Psoas muscle (tissue), 8 donors: Measurements from ENCODE around the gene PKHD1. TPM values are rescaled to one million over a fixed set of nuclear protein-coding genes. Genes with fewer than 3 reads are reported as not detected.

Source experiments
- ATAC-seq, 4 donors: fragments of 200-7000 bp; cut with Tn5 transposase; one replicate each; pipeline ENCODE4 v1.9.1; 2020; ENCODE audit warnings: moderate library complexity in 3 of 4, mild to moderate bottlenecking in 2 of 4
- DNase-seq, 2 donors: peaks; one replicate each; pipeline ENCODE4 v3.0.0-alpha.2; 2020
- H3K27ac ChIP-seq: fragments of 200-600 bp; one replicate; pipeline ENCODE4 v1.8.0; 2022
- H3K27me3 ChIP-seq, 3 donors: fragments of 200-600 bp in 1 of 3; one replicate each; pipeline versions ENCODE4 v1.6.1 to v1.8.0; 2013 to 2022; ENCODE audit warnings: low read length in 2 of 3, mild to moderate bottlenecking in 2 of 3, moderate library complexity in 1 of 3; ENCODE audit not compliant: insufficient read depth in 3 of 3
- H3K36me3 ChIP-seq, 2 donors: fragments of 200-600 bp in 1 of 2; one replicate each; pipeline versions ENCODE4 v1.6.1 to v1.8.0; 2013 to 2022; ENCODE audit warnings: low read depth in 1 of 2, mild to moderate bottlenecking in 1 of 2, moderate library complexity in 1 of 2; ENCODE audit not compliant: insufficient read depth in 1 of 2
- H3K4me1 ChIP-seq: fragments of 200-600 bp; one replicate; pipeline ENCODE4 v1.8.0; 2022
- H3K4me3 ChIP-seq: fragments of 200-600 bp; one replicate; pipeline ENCODE4 v1.8.0; 2022; ENCODE audit warnings: mild to moderate bottlenecking
- H3K9me3 ChIP-seq: fragments of 200-600 bp; one replicate; pipeline ENCODE4 v1.8.0; 2022
- CTCF ChIP-seq: fragments of 200-600 bp; IDR thresholded peaks from one replicate; pipeline ENCODE4 v1.8.0; 2022; ENCODE audit warnings: antibody characterized with exemption
- WGBS, 3 donors: extraction: QIAGEN DNeasy Blood & Tissue Kit; methylation state at CpG; one replicate each; pipeline versions ENCODE4 v1.1.6 to v1.1.7; 2013; 5-methylcytosine and 5-hydroxymethylcytosine counted together
- intact Hi-C, 2 donors: fragments of 100-400 bp; cut with DNase I; formaldehyde crosslinking; loops; one replicate each; pipeline versions ENCODE4 v1.11.0 to v1.14.2; 2022
- polyA plus RNA-seq, 3 donors: library from polyadenylated mRNA; stranded (reverse); fragments of 200-250 nt; gene quantifications; one replicate each; pipeline ENCODE4 v1.2.3, GENCODE V29; 2013
- total RNA-seq, 4 donors: library from RNA; stranded (reverse); fragmentation: NEBNext Ultra II Directional in 2 of 4; extraction: Animal tissue kit (Norgen Biotek cat#: 25700) in 2 of 4; gene quantifications; one replicate each; pipeline versions ENCODE4 v1.2.1 to v1.2.4, GENCODE V29; 2021 to 2023
- donor health status: healthy with polysubstance abuse.
- donor health status: DM: no; HTN: no; CAD: no; lungs with moderate emphysema.
- donor health status: Bipolar disorder and iron deficiency.
- donor health status: healthy.
- donor health status: DM: yes; HTN: yes; CAD: no.
- donor health status: DM: no; HTN: no; CAD: no.
- donor health status: DM: no; HTN: no; CAD: no.
- donor health status: DM: yes; HTN: yes; CAD: no.

Gene PKHD1
- total and polyA plus RNA-seq, 7 donors: under 0.01 to 0.11 (median 0.02) TPM; not detected in 2

- Histone ChIP-seq H3K27me3 (peaks cover 0 to 2% (median 0%) of the 10 kb centered on the region in 3 donors), H3K9me3 (no peaks in the 10 kb centered on the region), H3K36me3 (no peaks in the 10 kb centered on the region), H3K4me1 (no peaks in the 10 kb centered on the region), H3K27ac (no peak overlapping the region), H3K4me3 (no peak overlapping the region)
- DNase-seq: no peak
- no peak for ATAC-seq
- TF ChIP-seq CTCF: no peak
- intact Hi-C loops: no loop called here
- 84 to 90% (median 90%) methylated on average over 4 of the region's 4 CpGs for WGBS, 3 donors
Measured at GRCh38 chr6:52081237-52081636, 6.2 kb downstream of the PKHD1 start.

GRCh38 chr6:52077961-52078625, 9.3 kb downstream of the PKHD1 start:
- no peaks in the 10 kb centered on the region for H3K4me1 ChIP-seq
- H3K27me3 ChIP-seq: peaks cover 0 to 2% (median 0%) of the 10 kb centered on the region in 3 donors
- no peaks in the 10 kb centered on the region for H3K36me3 ChIP-seq
- DNase-seq: no peak
- WGBS, 3 donors: 41 to 54% (median 45%) methylated on average over 8 of the region's 8 CpGs
- no peak overlapping the region for H3K27ac ChIP-seq
- intact Hi-C loops: no loop called here
- ATAC-seq: no peak
- H3K9me3 ChIP-seq: no peaks in the 10 kb centered on the region
- H3K4me3 ChIP-seq: no peak overlapping the region
- TF ChIP-seq CTCF: no peak

GRCh38 chr6:52077180-52077884, 10.1 kb downstream of the PKHD1 start:
- H3K27ac ChIP-seq: no peak overlapping the region
- H3K4me1 ChIP-seq: no peaks in the 10 kb centered on the region
- no peaks in the 10 kb centered on the region for H3K36me3 ChIP-seq
- no peak for TF ChIP-seq CTCF
- intact Hi-C loops: no loop called here
- no peak overlapping the region for H3K4me3 ChIP-seq
- 64 to 73% (median 73%) methylated on average over 3 of the region's 3 CpGs for WGBS, 3 donors
- ATAC-seq (no peak), DNase-seq (no peak)
- H3K27me3 ChIP-seq: peaks cover 0 to 2% (median 0%) of the 10 kb centered on the region in 3 donors
- H3K9me3 ChIP-seq: no peaks in the 10 kb centered on the region

- no peak for DNase-seq
- no peak overlapping the region for H3K4me3 ChIP-seq
- H3K27me3 ChIP-seq: peaks cover 0 to 2% (median 0%) of the 10 kb centered on the region in 3 donors
- H3K4me1 ChIP-seq: no peaks in the 10 kb centered on the region
- no peak for ATAC-seq
- no peaks in the 10 kb centered on the region for H3K36me3 ChIP-seq
- WGBS, 3 donors: 65 to 73% (median 67%) methylated on average over 4 of the region's 4 CpGs
- no peak overlapping the region for H3K27ac ChIP-seq
- no peaks in the 10 kb centered on the region for H3K9me3 ChIP-seq
- no peak for TF ChIP-seq CTCF
- intact Hi-C loops: no loop called here
Measured at GRCh38 chr6:52076791-52077179, 10.6 kb downstream of the PKHD1 start.
